ENCODE results near the gene AQP5.

AQP5 gene

DNA sequence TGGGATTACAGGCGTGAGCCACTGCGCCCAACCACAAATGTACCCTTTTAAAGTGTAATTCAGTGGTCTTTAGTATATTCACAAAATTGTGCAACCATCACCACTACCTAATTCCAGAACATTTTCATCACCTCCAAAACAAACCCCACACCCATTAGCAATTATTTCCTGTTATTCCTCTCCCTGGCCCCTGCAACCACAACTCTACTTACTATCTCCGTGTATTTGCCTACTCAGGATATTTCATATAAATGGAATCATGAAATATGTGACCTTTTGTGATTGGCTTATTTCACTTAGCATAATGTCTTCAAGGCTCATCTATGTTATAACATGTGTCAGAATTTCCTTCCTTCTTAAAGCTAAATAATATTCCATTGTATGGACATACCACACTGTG is 27.2 kb upstream of the AQP5 start:
- no peak overlapping the region for H3K4me3 ChIP-seq (ENCODE audit: low read depth, low read length)
- TF ChIP-seq, protein P1, sequence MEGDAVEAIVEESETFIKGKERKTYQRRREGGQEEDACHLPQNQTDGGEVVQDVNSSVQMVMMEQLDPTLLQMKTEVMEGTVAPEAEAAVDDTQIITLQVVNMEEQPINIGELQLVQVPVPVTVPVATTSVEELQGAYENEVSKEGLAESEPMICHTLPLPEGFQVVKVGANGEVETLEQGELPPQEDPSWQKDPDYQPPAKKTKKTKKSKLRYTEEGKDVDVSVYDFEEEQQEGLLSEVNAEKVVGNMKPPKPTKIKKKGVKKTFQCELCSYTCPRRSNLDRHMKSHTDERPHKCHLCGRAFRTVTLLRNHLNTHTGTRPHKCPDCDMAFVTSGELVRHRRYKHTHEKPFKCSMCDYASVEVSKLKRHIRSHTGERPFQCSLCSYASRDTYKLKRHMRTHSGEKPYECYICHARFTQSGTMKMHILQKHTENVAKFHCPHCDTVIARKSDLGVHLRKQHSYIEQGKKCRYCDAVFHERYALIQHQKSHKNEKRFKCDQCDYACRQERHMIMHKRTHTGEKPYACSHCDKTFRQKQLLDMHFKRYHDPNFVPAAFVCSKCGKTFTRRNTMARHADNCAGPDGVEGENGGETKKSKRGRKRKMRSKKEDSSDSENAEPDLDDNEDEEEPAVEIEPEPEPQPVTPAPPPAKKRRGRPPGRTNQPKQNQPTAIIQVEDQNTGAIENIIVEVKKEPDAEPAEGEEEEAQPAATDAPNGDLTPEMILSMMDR (IDR thresholded peaks at IDR 0.05; ENCODE audit: low read depth, low read length) = no peak

DNA sequence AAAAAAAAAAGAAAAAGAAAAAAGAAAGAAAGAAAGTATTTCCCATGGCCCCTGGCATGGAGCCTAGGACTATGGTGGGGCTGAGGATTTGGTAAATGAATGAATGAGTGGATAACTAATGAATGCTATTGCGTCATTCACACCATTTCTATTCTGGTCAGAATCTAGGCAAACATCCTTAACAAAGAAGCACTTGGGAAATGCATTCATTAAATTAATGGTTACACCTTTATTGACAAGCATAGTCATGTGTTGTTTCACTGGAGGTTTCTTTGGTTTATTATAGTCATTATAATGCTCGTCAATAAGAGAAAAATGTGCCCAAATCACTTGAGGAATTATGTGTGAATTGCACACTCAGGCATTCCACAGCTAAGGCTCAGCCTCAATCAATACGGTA is 24.7 kb upstream of the AQP5 start:
- TF ChIP-seq, protein P1 (IDR thresholded peaks at IDR 0.05; ENCODE audit: low read depth, low read length) = no peak

DNA sequence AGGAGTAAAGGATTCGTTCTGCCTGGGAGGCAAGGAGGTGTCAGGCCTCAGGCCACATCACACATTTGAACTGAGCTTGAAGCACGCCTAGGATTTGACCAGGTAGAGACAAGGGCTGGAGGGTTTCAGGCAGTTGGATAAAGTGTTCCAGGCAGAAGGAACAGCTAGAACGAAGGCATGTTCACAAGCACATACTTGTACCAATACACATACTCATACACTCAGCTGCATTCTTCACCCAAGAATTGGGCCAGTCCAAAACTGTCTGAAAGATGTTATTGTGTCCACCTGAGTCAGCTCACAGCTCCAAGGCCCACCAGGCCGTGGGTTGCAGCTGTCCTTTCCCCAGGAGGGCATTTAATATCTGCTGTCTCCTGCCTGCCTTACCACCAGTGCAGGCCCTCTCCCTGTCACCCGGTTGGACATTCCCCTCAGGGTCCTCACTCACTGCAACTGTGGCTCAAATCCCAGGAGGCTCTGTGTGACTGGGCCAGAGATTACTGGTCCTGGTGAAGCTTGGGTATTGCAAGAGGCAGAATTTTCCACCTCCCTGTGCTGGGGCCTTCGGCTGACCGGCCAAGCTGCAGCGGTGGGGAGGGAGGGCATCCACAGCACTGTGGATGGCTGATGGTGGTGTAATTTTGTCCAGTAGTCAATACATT is 23.9 kb upstream of the AQP5 start:
- TF ChIP-seq, protein P1 (IDR thresholded peaks at IDR 0.05; ENCODE audit: low read depth, low read length) = no peak
- no peak overlapping the region for H3K4me3 ChIP-seq (ENCODE audit: low read depth, low read length)

More for the DNA sequence above, 24.7 kb upstream of the AQP5 start:
- H3K4me3 ChIP-seq (ENCODE audit: low read depth, low read length) = no peak overlapping the region

DNA sequence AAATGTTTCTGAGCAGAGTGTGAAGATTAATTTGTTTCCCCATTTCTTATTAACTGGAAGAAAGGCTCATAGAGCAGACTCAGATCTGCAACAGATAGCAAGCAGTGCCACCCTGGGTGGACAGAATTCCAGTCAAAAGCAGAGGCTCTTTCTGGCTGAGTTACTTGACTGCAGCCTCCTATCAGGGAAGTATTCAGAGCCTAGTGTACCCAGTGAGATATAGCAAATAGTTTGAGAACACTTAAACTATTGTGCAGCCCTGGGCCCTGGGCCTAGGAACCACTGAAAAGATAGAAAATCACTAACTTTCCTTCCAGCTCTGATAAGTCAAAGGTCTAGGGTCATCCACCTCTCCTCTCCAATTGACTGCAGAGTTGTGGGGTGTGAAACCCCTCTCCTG is 22.4 kb upstream of the AQP5 start:
- no peak overlapping the region for H3K4me3 ChIP-seq (ENCODE audit: low read depth, low read length)
- TF ChIP-seq, protein P1 (IDR thresholded peaks at IDR 0.05; ENCODE audit: low read depth, low read length) = no peak

DNA sequence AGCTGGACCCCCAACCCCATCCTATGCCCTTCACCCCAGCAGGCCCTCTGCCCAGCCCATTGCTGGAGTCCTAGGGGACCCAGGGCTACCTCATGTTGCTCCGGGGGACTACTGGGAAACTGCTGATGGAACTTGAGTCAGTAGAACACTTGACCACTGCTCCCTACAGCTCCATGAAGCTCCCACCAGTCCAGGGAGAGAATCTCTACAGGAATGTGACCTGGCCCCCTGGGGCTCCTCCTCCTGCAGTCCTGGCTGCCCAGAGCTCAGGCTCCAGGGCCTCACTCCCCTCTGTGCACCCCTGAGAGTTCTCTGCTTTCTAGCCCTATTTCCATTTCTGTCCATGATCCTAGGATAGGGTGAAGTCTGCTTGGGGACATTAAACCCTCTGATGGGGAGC is 22.0 kb upstream of the AQP5 start:
- TF ChIP-seq, protein P1 (IDR thresholded peaks at IDR 0.05; ENCODE audit: low read depth, low read length) = no peak
- H3K4me3 ChIP-seq (ENCODE audit: low read depth, low read length) = no peak overlapping the region

DNA sequence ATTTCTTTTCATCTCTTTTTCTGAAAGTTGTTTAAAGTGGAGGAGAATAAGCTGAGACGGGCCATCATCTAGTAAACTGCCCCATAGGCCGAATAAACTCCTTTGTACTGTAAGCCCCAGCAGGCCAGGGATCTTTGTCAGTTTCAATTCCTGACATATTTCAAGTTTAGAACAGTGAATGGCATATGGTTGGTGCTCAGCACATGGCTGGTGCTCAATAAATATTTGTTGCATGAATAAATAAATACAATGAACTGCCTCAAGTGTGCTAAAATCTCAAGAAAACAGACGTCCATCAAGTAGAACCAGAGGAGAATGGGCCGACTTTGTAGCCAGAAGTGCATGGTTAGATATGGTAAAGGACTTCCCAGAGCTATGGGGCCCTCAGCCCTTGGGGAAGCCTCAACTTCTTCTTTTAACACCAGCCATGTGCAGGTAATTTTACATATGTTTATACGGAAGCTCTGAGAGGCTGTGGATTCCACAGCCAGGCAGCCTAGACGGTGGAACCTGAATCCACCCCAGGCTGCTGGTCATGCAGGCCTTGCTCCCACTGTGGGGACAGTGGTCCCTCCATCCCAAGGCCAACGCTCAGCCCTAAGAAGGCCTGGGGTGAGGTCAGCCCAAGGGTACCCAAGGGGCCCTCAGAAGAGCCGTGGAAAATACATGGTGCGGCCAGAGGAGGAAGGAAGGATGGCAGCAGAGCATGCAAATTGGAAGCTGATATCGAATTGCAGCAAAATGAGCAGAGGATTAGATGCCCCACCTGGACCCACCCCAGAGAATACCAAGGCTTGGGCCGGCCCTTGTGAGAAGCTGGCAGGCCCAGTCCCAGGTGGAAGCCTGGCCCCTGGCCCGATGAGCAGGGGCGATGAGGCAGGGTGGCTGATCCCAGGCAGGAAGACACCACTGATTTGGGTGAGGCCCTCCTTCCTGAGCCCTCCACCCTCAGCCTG is 19.8 kb upstream of the AQP5 start:
- TF ChIP-seq, protein P1 (IDR thresholded peaks at IDR 0.05; ENCODE audit: low read depth, low read length) = no peak
- H3K4me3 ChIP-seq (ENCODE audit: low read depth, low read length) = no peak overlapping the region

DNA sequence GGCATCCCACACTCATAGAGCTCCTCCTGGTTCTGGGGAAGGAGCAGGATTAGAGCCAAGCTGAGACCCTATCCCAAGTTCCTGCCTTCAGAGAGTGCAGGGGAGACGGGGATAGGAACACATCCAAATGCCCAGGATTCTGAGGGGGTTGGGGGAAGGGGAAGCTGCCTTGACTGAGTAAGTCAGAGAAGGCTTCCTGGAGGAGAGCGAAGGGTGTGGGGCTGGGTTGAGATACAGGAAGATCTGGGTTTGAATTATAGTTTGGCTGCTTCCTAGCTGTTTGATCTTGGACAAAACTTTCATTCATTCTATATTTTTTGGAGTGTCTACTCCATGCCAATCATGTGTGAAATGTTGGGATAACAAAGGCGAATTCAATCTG is 19.2 kb upstream of the AQP5 start:
- TF ChIP-seq, protein P1 (IDR thresholded peaks at IDR 0.05; ENCODE audit: low read depth, low read length) = no peak
- no peak overlapping the region for H3K4me3 ChIP-seq (ENCODE audit: low read depth, low read length)
